HUES48 (cell line): ENCODE measurements around the gene MTMR2.

Source experiments
- H3K27ac ChIP-seq: one replicate; pipeline ENCODE4 v1.7.0; 2013; ENCODE audit warnings: low read depth, low read length, inconsistent platforms
- H3K27me3 ChIP-seq: 2 replicates; pipeline ENCODE4 v1.6.1; 2013; ENCODE audit warnings: mild to moderate bottlenecking, low read length; ENCODE audit not compliant: control insufficient read depth, insufficient read depth
- H3K36me3 ChIP-seq: 2 replicates; pipeline ENCODE4 v1.6.1; 2013; ENCODE audit warnings: low read length; ENCODE audit not compliant: control insufficient read depth, insufficient read depth
- H3K4me1 ChIP-seq: 2 replicates; pipeline ENCODE4 v1.6.1; 2013; ENCODE audit warnings: mild to moderate bottlenecking, low read length; ENCODE audit not compliant: control insufficient read depth, insufficient read depth
- H3K4me3 ChIP-seq: 2 replicates; pipeline ENCODE4 v1.5.1; 2013; ENCODE audit warnings: mild to moderate bottlenecking, low read depth, low read length
- H3K9ac ChIP-seq: 2 replicates; pipeline ENCODE4 v1.6.1; 2013; ENCODE audit warnings: mild to moderate bottlenecking, low read depth, low read length, moderate library complexity
- H3K9me3 ChIP-seq: 2 replicates; pipeline ENCODE4 v1.6.1; 2013; ENCODE audit warnings: low read length; ENCODE audit not compliant: control insufficient read depth, insufficient read depth

The MTMR2 gene

DNA sequence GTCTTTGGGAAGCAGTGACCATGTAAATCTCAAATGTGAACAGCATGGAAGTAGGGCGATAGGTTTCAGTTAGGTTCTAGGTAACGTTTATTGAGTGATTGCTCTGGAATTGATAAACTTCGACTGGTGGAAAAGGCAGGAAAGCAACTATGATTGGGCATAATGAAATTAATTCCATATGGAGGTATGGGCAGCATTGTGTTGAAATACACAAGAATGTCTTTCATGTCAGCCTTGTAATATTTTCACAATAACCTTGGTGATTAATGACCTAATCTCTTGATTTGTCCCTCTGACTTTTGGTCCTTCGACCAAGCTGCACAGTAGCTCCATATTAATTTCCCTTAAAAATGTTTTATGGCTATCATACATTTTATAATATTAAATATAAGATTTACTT lies 130.8 kb downstream of the MTMR2 start:
- H3K9ac ChIP-seq = no peak overlapping the region
- H3K27me3 ChIP-seq = no peaks in the 10 kb centered on the region
- no peaks in the 10 kb centered on the region for H3K9me3 ChIP-seq
- H3K36me3 ChIP-seq = no peaks in the 10 kb centered on the region; the same call in 1 of the 2 replicates
- peaks cover 19% of the 10 kb centered on the region; the same call in 1 of the 2 replicates for H3K4me1 ChIP-seq
- H3K27ac ChIP-seq = no peak overlapping the region
- H3K4me3 ChIP-seq = no peak overlapping the region

DNA sequence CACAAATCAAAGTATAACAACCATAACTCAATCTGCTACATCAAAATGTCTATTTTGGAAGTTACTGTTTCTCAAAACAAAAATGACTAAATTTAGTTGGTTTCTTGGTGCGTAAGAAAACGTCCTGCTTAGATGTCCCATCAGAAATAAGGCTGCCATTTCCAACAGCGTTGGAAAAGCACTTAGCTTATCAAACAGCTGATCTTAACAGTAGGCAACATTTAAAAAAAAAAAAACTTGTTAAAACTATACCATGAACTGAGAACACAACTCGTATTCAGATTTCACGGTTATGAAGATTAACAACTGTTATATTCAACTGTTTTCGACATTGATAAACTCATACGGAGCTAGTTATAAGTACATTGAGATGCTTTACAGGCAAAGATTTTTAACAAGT lies 131.2 kb downstream of the MTMR2 start:
- Histone ChIP-seq H3K27me3 (no peaks in the 10 kb centered on the region), H3K27ac (no peak overlapping the region), H3K9ac (no peak overlapping the region), H3K4me3 (0 out of 2 replicates have a peak overlapping the region, but pooled peaks have one; percentile 8), H3K4me1 (peaks cover 22% of the 10 kb centered on the region; the same call in 1 of the 2 replicates), H3K36me3 (peaks cover 4% of the 10 kb centered on the region), H3K9me3 (no peaks in the 10 kb centered on the region)

DNA sequence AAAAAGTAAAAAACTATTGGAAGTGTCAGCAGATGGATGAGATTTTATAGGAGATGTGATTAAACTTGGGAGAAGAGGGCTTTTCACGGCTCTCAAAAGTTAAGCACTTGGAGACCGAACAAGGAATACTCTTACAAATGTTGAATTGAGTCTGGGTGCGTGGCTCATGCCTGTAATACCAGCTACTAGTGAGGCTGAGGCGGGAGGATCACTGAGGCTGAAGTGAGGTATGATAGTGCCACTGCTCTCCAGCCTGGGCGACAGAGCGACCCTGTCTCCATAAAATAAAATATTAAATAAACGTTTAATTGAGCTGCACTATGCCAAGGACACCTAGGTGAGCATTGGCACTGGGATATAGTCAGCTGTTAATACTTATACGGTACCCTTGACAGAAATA lies 131.7 kb downstream of the MTMR2 start:
- Histone ChIP-seq H3K4me3 (peak overlapping the region; percentile 82; the same call in 1 of the 2 replicates), H3K9ac (no peak overlapping the region), H3K27ac (no peak overlapping the region), H3K36me3 (peaks cover 8% of the 10 kb centered on the region), H3K4me1 (peaks cover 22% of the 10 kb centered on the region; the same call in 1 of the 2 replicates), H3K9me3 (no peaks in the 10 kb centered on the region), H3K27me3 (no peaks in the 10 kb centered on the region)

DNA sequence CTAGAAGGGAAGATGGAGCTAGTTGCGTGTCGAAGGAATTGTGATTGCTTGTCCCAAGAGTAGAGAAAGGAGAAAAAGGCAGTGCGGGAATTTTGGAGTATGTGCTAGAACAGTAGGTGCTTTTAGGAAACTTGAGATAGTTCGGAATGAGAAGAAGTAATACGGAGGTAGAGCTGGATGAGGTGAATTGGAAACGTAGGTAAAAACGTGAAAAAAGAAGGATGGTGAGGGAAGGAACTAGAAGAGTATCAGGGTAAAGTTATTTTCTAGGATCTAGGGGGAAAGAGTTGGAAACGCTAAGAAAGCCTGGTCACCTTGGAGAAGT lies 132.2 kb downstream of the MTMR2 start:
- Histone ChIP-seq H3K27me3 (no peaks in the 10 kb centered on the region), H3K9me3 (no peaks in the 10 kb centered on the region), H3K36me3 (peaks cover 14% of the 10 kb centered on the region), H3K9ac (peak overlapping the region; percentile 96; the same call in 1 of the 2 replicates), H3K4me3 (peak overlapping the region; percentile 82), H3K27ac (no peak overlapping the region), H3K4me1 (peaks cover 22% of the 10 kb centered on the region; the same call in 1 of the 2 replicates)

DNA sequence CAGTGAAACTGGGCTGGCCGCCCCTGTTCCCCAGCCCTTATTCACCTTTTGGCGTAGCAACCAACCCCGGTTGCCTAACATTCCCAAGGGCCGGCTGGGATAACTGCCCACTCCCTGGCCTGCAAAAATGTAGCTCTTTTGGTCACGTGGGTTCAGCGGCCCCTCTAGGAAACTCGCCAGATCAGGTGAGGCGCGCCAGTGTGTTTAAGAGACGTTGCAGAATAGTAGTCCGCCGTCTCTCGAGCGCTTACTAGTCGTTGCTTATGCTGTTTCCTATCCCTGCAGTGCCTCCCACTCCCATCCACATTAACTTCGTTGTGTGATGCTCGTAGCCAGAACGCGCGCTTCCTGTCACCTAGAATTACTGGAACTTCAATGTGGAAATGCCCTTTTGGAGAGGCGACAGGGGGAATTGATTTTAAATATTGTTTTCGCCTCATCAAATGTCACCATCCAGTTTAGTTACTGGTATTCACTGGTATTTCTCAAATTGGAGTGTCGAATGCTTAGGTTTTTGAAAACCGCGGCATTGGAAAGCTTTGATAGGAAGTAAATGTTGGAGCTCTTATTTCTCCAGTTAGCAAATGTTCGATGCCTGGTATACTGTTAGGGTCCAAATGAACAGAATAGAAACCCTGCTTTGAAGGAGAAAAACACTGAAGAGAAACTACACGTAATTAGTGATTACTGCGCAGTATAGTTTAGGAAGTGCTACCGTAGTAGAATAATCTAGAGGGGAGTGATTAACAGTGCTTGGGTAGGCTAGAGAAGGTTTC lies 132.8 kb downstream of the MTMR2 start:
- Histone ChIP-seq H3K4me3 (peak overlapping the region; percentile 82), H3K9me3 (no peaks in the 10 kb centered on the region), H3K36me3 (peaks cover 19% of the 10 kb centered on the region), H3K4me1 (peaks cover 22% of the 10 kb centered on the region; the same call in 1 of the 2 replicates), H3K9ac (peak overlapping the region; percentile 96), H3K27me3 (no peaks in the 10 kb centered on the region), H3K27ac (peak overlapping the region; percentile 99)

DNA sequence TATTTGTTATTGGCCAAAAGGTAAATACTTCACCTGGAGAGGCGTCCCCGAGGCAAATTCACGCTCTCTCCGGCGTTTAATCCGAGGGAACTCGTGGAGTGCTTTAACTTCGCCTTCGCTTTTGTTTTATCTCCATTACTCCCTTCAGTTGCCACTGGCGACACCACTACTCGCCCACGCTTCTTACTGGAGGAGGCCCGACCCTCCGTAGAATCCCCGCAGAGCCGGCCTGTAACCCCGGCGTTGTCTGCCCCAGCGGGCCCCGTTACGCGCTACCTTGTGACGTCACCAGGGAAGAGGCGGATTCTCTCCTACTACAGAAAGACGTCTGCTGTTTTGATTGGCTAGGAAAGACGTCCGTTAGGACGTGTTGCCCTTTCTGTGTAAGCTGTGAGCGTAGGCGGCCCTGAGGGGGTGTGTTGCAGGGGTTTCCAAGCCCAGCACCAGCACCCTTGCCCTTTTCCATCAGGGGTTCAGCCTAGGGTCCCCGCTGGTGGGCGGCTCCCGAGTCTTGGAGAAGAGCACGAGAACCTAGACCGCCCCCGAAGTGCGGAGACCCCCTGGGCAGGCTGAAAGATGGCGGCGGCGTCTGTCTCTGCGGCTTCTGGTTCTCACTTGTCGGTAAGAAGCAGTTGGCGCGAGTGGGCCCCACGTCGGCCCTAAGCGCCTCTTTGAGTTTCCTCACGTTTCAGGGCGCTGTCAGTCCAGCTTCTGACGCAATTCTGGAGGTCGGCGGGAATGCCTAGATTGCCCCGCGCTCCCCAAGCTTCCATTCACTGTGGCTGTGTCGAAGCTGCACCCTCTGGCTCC lies 133.6 kb downstream of the MTMR2 start, which contains the start of gene CEP57:
TSS of gene CEP57 (plus strand) at position 376 of the 810 bp plus-strand sequence. CDS start at position 577, 201 bp downstream.
- Histone ChIP-seq H3K4me1 (peaks cover 22% of the 10 kb centered on the region; the same call in 1 of the 2 replicates), H3K4me3 (peak within 1 kb of the TSS; percentile 82), H3K9ac (peak within 1 kb of the TSS; percentile 96), H3K27ac (peak within 1 kb of the TSS; percentile 99), H3K27me3 (no peaks in the 10 kb centered on the region), H3K36me3 (peaks cover 27% of the 10 kb centered on the region), H3K9me3 (no peaks in the 10 kb centered on the region)

DNA sequence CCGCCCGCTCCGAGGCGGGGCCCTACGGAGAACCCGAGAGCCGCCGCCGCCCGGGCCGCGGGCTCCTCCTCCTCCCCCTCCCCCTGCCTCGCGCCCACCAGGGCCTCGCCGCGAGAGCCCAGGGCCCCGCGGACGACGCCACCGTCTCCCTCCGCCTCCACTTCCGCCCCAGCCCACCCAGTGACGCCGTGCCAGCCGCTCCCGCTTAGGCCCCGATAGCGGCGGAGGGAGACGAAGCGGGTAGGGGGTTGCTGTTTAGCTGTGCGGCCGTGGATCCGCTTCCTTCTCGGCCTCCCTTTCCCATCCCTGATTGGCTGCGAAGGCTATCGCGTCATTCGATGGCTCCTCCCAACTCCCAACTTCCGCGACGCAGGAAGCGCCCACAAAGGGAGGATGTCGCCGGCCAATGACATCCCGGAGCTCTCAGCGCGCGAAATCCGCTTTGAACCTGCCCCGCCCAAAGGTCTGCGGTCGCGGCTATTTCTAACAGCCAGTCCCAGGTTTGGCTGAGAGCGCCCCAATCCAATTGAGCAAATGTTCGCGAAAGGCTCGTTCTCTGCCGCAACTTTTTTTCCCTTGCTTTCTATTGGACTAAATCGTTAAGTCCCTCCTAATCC lies 134.3 kb downstream of the MTMR2 start, which contains the start of gene FAM76B:
TSS of gene FAM76B (minus strand) at position 277 of the 617 bp plus-strand sequence. CDS start 304 bp downstream, outside the sequence.
- Histone ChIP-seq H3K9ac (peak within 1 kb of the TSS; percentile 96), H3K4me1 (peaks cover 18% of the 10 kb centered on the region; the same call in 1 of the 2 replicates), H3K9me3 (no peaks in the 10 kb centered on the region), H3K27ac (peak within 1 kb of the TSS; percentile 99), H3K36me3 (peaks cover 34% of the 10 kb centered on the region), H3K4me3 (peak within 1 kb of the TSS; percentile 82), H3K27me3 (no peaks in the 10 kb centered on the region)

DNA sequence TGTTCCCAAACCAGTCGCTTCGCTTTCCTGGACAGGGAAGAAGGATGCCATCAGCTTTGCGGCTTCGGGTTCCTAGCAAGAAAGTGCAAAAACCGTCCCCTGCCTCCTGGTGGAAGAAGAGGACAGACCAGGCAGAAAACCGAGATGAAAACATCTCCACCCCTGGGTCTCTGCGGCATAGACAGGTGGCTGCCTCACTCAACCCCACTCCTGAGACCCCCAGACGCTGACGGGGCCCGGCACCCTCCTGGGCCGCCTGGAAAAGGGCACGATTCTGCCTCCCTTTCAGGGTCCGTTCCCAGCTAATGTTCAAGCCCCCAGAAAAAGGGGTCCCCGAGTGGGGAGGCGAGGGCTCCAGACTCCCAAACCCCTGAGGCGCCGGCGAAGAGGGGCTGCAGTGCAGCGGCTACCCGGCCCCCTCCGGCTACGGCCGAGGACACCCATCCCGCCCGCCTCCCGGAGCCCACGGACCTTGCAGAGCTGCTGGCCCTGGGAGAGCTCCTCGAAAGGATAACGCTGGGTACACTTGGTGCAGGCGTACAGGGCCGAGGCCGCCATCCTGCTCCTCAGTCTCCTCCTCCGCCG lies 134.9 kb downstream of the MTMR2 start:
- Histone ChIP-seq H3K4me1 (peaks cover 14% of the 10 kb centered on the region; the same call in 1 of the 2 replicates), H3K27ac (peak overlapping the region; percentile 99), H3K9me3 (no peaks in the 10 kb centered on the region), H3K4me3 (peak overlapping the region; percentile 82), H3K9ac (peak overlapping the region; percentile 96), H3K36me3 (peaks cover 38% of the 10 kb centered on the region), H3K27me3 (no peaks in the 10 kb centered on the region)
